ENCODE measurements around the gene NEUROD2.

The NEUROD2 gene

DNA sequence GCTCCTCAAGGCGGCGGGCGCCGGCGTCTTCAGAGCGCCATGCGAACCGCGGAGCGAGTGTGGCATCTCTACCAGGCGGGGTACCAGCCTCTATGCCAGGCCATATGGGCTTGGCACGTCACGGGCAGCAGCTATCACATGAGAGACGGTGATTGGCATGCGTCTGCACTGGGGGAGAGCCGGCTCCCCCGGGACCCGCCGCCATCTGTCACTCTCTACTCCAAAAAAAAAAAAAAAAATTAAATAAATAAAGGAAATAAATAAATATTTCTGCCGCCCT is at the start of gene NEUROD2:
Gene NEUROD2, minus strand, starts transcription at position 70 of the 280 bp plus-strand sequence. CDS start 1,321 bp downstream, outside the sequence.
- DNase-seq: no peak

DNA sequence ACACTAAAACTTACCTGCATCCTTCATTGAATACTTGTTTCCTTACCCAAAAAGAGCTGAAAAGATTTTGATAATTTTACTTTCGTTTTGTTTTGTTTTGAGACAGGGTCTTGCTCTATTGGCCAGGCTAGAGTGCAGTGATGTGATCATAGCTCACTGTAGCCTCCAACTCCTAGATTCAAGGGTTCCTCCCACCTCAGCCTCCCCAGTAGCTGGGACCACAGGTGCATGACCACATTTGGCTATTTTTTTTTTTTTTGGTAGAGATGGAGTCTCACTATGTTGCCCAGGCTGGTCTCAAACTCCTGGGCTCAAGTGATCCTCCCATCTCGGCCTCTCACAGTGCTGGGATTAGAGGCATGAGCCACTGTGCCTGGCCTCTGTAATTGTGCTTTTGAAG is 47.4 kb upstream of the NEUROD2 start:
- no peak for DNase-seq

DNA sequence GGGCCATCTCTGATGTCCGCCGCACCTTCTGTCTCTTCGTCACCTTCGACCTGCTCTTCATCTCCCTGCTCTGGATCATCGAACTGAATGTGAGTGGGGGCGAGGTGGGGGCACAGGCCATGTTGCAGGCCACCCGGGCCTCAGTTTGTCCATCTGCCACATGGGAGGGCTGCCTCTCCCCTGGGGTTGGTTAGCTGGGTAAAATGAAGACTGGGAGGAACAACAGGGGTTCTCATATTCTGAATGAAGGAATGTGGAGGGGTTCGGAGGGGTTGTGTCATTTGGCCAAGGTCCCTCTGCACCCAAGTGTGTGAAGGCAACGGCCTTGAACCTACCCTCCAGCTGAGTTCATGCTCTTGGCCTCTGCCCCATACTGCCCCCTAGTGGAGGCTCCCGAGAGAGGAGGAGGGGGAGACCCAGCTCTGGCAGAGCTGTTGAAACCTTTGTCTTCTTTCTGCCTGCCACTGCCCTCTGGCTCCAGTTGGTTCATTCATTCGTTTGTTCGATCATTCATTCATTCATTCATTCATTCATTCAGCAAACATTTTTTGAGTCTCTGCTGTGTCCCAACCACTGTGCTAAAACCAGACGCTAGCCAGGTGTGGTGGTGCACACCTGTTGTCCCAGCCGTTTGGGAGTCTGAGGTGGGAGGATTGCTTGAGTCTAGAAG is 46.1 kb upstream of the NEUROD2 start:
- DNase-seq: peak; percentile 57

GRCh38 chr17:39653316-39653661 is 45.6 kb upstream of the NEUROD2 start:
- DNase-seq: no peak

DNA sequence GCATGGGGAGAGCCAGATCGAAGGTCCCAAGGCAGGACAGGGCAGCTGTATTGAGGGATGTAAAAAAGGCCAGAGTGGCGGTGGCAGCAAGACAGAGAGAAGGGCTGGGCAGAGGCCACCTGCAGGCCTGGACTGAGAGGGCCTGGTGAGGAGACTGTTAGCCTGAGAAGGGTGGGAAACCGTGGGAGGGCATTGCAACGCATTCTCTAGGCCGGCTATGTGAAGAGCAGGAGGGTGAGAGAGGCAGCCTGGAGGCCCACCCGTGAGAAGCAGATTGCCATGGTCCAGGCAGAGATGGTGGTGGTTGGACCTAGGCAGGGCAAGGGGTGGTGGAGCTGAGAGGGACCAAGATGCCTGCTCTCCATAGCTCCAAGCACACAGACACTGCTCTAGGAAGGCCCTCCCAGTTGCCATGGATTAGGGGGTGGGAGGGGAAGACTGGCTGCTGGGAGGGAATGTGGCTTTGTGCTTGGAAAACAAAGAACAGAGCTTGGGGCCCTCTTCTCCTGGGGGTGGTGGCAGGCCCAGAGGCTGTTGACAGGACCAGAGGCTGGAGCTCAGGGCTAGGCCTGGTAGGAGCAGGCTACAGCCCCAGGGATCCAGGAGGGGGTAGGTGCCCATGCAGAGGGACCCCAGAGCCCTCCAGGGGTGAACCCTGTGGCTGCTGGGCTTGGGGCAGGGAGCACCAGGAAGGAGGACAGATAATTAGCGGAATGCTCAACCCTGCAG is 45.0 kb upstream of the NEUROD2 start:
- DNase-seq: no peak

DNA sequence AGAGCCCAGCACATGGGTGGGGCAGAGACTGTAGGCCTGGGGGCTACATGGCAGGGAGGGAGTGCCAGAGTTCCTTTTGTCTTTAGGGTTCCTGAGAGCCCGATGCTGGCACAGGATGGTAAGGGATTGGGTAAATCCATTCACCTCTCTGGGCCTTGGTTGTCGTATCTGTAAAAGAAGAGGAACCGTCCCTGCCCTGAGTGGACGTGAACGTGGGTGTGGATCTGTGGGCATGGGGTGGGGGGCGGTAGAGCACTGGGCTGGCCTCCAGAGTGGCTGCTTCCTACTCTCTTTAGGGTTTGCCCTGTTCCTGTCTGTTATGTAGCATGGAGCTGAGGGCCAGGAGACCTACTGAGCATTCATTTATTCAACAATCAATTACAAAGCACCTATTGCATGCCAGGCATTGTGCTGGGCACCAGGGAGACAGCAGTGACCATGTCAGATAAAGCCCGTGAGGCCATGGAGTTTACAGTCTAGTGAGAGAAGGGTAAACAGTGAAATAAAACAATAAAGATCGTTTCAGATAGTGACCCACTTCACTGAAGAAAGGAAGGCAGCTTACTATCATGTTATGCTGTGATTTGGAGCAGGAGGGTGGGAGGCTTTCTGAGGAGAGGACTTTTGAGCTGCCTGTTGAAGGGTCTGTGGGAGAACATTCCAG is 44.3 kb upstream of the NEUROD2 start:
- peak; percentile 12 for DNase-seq

DNA sequence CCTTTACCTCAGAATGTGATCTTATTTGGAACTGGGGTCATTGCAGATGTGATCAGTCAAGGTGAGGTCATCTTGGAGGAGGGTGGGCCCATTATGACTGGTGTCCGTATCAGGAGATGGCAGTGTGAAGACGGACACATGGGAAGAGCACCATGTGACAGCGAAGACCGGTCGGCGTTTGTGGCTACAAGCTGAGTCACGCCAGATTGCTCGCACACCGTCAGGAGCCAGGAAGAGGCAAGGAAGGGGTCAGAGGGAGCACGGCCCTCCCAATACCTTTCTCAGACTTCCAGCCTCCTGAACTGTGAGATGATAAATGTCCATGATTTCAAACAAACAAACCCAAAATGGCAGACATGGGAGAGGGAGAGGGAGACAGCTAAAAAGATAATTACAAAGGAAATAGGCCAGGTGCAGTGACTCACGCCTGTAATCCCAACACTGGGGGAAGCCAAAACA is 42.4 kb upstream of the NEUROD2 start:
- no peak for DNase-seq

GRCh38 chr17:39648616-39649366 is 41.1 kb upstream of the NEUROD2 start:
- DNase-seq: no peak

- no peak for DNase-seq
Observed at GRCh38 chr17:39647256-39647655, 39.5 kb upstream of the NEUROD2 start.

- DNase-seq: no peak
Observed at GRCh38 chr17:39643271-39643670, 35.6 kb upstream of the NEUROD2 start.

DNA sequence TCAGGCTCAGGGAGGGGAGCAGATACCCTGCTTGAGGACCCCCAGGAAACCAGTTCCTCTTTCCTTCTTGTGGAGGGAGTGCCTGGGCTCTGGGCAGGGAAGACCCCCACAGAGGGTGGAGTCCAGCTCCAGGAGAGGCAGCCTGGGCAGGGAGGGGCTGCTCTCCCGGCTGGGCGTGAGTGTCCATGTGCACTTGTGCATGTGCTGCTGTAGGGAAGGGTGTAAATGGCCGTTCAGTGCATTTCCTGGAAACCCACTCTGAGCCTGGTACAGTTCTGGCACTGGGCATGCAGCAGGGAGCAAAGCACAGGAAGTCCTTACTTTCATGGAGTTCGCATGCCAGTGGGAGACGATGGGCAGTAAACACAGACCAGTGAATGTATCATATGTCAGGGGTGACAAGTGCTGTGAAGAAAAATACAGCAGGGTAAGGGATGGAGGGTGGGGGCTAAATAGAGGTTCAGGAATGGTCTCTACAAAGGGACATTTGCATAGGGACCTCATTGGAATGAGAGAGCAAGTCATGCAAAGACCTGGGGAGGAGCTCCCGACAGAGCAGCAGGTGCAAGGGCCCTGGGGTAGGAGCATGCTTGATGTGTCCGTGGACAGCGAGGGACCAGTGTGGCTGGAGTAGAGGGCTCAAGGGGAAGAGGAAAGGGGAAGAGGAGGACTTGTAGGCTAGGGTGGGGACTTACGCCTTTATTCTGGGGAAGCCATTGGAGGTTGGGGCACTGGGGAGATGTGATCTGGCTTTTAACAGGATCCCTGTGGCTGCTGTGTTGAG is 34.8 kb upstream of the NEUROD2 start:
- no peak for DNase-seq

DNA sequence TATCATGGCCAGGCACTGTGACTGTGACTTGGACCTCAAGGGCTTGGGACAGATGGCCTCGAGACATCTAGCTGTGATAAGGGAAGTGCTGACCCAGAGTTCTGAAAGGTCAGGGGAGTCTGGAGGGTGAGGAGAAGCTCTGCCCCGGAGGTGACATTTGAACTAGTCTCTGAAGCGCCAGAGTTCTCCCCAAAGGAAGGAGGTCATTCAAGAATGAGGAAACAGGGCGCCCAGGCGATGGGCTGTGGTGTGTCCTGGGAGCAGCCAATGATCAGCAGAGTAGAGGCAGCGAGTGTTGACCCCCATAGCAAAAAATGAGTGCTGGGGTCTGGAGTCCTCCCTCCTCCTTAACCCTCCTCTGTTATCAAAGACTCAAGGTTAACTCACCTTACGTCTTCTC is 34.2 kb upstream of the NEUROD2 start:
- no peak for DNase-seq

- DNase-seq: no peak
Observed at GRCh38 chr17:39641097-39641496, 33.4 kb upstream of the NEUROD2 start.

DNA sequence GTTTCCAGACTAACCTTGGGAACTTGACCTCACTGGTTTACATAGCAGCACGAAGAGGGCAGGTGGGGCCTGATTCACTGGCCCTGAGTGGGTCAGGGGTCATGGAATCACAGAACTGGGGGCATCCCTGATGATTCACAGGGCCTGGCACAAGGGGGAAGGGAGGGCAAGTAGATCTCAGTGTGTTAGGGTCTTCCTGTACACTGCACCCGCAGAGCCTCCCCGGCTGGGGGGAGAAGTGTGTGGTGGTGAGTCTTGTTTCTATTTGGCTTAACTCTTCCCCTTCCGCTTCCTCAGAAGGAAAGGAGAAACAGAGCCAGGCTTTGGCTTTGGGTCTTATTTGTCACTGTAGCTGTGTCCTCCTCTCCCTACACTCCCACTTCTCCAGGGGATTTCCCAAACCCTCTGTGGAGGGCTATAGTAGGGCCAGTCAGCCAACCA is 32.9 kb upstream of the NEUROD2 start:
- DNase-seq: no peak

DNA sequence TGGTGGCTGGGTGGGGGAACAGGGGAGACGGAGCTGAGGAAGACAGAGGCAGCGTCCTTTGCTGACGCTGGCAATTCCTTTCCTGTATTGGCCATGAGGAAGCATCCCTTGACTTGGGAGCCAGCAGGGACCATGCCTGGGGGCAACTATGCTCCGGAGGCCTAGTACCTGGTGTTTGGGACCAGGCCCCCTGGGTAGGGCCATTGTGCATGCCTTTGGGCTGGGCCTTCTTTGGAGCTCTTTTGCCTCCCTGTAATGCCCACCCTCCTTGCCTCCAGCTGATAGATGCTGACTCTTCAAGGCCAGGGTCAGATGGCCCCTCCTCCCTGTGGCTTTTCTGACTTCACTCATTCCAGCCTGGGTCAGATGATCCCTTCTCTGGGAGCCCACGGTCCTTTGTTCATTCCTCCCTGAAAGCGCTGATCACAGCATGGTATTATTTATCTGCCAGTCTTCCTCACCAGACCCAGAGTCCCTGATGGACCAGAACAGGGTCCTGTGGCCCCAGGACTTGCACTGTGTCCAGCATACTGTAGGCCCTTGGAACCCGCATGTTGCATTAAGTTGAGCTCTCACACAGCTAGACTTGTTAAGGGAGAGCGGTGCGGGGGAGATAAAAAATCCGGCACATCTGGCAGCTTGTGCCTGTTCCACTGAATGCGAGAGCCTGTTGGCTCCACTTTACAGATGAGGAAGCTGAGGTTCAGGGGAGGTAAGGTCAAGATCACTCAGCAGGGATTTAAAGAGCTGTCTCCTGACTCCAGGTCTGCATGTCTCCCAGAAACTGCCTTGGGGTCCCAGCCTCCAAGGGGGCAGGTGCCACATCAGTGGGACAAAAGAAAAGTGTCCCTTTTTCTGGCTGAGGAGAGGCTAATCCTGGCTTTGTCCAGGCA is 32.1 kb upstream of the NEUROD2 start:
- no peak for DNase-seq

- DNase-seq: no peak
Observed at GRCh38 chr17:39639043-39639442, 31.3 kb upstream of the NEUROD2 start.

DNA sequence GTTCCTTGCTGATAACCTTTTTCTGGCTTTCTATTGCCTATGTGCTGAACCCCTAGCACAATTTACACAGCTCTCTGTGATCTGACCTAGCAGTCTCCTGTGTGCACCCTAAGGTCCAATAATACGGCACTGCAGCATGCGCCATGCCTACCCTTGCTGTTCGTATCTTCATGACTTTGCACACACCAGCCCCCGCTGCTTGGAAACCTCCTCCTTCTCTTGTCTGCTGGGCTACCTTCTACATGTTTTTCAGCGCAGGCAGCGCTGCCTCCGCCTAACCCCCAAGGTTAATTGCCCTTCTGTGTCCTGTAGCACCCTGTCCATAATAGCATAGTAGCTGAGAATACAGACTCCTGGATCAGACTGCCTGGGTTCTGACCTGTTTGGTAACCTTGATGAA is 30.6 kb upstream of the NEUROD2 start:
- DNase-seq: no peak

GRCh38 chr17:39636927-39637736 is 29.4 kb upstream of the NEUROD2 start, which contains the start of gene STARD3:
TSS of gene STARD3 (plus strand) at chr17:39637144. CDS start at chr17:39653532, 16,388 bp downstream.
- DNase-seq: peak; percentile 95

- no peak for DNase-seq
Observed at GRCh38 chr17:39636587-39636926, 28.8 kb upstream of the NEUROD2 start.

DNA sequence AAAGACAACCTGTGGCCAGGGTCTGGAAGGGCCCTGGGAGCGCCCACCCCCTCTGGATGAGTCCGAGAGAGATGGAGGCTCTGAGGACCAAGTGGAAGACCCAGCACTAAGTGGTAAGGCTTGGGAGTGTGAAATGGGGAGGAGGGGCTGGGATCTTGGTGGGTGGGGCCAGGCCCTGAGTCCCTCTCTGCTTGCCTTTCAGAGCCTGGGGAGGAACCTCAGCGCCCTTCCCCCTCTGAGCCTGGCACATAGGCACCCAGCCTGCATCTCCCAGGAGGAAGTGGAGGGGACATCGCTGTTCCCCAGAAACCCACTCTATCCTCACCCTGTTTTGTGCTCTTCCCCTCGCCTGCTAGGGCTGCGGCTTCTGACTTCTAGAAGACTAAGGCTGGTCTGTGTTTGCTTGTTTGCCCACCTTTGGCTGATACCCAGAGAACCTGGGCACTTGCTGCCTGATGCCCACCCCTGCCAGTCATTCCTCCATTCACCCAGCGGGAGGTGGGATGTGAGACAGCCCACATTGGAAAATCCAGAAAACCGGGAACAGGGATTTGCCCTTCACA is 28.0 kb upstream of the NEUROD2 start:
- no peak for DNase-seq

Measured in NCI-H774 (cell line).